ENCODE data around the gene RFX3.

The RFX3 gene

DNA sequence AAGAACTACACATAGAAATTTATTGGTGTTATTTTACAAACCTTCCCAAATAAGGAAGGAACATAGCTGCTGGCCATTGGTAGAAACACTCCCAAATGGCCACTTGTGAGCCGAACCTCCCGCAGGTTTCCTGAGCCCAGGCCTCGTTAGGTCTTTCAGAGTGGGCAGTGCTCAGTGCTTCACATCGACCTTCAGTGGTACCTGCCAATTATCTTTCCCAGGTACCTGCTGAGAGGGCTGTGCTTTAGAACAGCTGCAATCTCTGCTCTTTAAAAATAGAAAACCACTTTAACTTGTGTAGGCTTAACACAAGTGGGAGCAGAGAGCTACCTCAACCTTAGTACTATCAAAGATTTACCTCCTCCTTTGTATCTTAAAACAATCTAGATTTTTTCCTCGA lies 334.1 kb downstream of the RFX3 start:
- DNase-seq: no peak

DNA sequence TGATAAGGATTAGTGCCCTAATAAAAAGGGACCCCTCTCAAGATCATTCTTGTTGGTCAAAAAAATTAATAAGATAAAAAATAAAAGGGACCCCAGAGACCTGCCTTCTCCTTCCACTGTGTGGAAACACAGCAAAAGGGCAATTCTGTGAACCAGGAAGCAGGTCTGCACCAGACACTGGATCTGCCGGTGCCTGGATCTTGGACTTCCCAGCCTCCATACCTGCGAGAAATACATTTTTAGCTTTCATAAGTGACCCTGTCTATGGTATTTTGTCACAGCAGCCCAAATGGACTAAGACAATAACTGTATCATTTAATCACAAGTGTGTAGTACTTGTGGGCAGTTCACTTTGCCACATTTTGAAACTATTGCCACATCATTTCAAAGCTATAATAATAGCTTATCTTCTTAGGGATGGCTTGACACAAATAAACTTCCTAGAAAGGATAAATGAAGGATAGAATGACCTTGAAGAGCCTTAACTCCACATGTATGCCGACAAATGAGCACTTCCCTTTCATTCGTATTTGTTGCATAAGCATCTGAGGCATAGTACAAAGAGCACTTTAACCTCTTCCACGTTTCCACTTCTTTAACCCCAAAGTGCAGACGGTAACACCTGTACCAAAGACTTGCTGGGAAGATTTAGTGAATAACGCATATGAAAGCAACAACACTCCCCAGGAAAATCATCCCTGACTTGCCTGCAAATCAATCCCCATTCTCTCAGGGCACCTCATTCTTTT lies 336.5 kb downstream of the RFX3 start:
- DNase-seq: no peak

- no peak for DNase-seq
Observed at GRCh38 chr9:3186751-3187150, 339.1 kb downstream of the RFX3 start.

GRCh38 chr9:3181049-3181953 lies 344.5 kb downstream of the RFX3 start:
- DNase-seq: peak; percentile 71

- DNase-seq: no peak
Observed at GRCh38 chr9:3180696-3181048, 345.1 kb downstream of the RFX3 start.

DNA sequence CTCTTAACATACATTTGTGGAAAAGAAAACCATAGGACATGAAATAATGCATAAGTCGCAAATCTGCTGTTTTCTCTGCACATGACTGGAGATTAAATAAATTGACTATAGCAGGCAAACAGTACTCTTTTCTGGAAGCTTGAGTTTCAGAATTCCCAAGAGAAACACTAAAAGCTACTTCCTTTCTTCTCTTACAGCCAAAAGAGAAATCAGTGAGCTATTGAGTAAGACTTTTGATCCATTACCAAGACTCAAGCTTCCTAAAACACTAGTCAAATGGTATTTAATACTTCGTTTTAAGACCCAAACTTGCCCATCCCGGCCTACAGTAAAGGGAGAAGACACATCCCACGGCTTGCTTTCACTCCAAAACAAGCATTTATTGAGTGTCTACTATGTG lies 346.1 kb downstream of the RFX3 start:
- no peak for DNase-seq

- no peak for DNase-seq
Observed at GRCh38 chr9:3177936-3178335, 347.9 kb downstream of the RFX3 start.

GRCh38 chr9:3177146-3177761 lies 348.5 kb downstream of the RFX3 start:
- DNase-seq: no peak

- DNase-seq: no peak
Observed at GRCh38 chr9:3173374-3173773, 352.4 kb downstream of the RFX3 start.

DNA sequence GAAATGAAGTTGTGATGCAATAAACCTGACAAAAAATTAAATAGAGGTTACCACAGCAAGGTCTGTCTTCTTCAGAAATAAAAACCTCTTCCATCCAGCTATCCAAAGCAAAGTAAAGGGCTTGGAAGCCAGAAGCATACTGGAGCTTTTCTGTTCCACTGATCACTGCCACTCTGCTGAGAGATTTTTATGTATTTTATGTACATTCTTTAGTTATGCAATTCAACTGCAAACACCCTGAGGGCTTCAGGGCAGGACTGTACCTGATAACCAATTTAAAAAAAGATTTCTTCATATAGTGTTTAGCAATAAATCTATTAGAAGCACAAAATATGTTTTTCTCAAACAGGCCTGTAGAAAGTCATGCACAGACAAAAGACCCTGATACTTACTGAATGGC lies 355.0 kb downstream of the RFX3 start:
- DNase-seq: no peak

Data from DMS53 (cell line).